ENCODE measurements around the gene ZNF182. TPM values are rescaled to one million over a fixed set of nuclear protein-coding genes. Genes with fewer than 3 reads are reported as not detected.
A peak's percentile ranks its signal among the peaks of the same experiment; 100 is the strongest.
"Not testable (repeated sequence)": the region's sequence is repeated elsewhere in the genome, so short reads cannot be mapped to it uniquely, and the experiment has no call there.

Gene ZNF182
- total and polyA plus RNA-seq, 2 experiments from 2014 or later, result 1.6 to 2.6 TPM

DNA sequence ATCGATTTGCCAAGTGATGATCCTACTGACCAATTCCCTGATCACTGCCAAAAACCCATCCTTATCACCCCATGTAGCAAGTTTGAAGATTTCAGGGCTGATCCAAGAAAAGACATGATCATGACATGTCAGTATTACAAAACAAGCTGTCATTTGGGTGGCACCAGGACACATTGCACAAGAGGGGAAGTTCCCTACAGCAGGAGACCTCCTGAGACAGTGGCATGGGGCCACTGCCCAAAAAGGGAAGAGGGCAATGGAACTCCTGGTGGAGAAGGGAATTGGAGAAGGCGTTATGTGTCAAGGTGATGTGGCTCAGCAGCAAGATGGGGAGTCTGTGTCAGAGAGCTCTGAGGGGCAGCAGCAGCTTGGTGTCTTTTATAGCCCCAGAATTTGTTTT lies 43.4 kb downstream of the ZNF182 start:
- in situ Hi-C loops (cut with MboI), result no loop called here
- H3K4me3 ChIP-seq, result no peak overlapping the region

DNA sequence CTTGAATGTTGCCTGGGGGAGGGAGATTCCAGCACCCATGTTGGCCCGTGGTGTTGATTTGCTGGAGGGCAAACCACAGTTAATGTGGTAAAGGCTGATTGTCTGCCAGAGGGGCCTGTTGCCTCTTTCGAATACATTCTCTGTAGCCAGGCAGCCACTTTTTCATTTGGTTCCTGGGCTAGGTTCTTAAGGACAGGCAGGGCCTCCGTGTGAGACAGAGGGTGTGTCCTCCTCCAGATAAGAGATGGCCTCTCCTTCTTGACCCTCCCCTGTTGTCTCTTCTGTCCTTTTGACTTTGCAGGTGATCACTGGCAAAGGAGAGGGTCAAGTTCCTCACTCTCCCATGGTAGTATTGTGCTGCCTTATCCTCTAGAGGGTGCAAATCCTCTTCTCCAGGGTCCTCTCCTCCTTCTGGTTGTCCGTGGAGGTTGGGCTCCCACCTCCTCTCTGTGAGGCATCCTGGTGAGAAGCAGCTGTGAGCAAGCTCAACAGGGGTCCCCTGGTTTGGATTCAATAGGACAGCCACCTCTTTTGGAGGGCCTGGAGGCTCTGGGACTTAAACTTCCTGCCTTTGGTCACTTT lies 44.9 kb downstream of the ZNF182 start:
- H3K4me3 ChIP-seq, result no peak overlapping the region
- H3K27me3 ChIP-seq (replicated peaks; ENCODE audit: insufficient read depth), result no peaks in the 10 kb centered on the region
- H3K9me2 ChIP-seq (ENCODE audit: insufficient read depth), result no peaks in the 10 kb centered on the region
- no peak overlapping the region for H3K4me2 ChIP-seq (ENCODE audit: unreplicated experiment)
- H3K9me3 ChIP-seq (ENCODE audit: low read depth), result no peaks in the 10 kb centered on the region
- 0 to 19% methylated on average over 3 to 4 of the region's 4 CpGs for WGBS, 2 experiments (ENCODE audit: low coverage in 1 of 2, low lambda C conversion rate in 2 of 2, missing lambda C conversion rate in 2 of 2)
- no peak overlapping the region for H2AFZ ChIP-seq
- no peaks in the 10 kb centered on the region for H3K79me2 ChIP-seq (ENCODE audit: insufficient read depth)
- no peaks in the 10 kb centered on the region for H4K20me1 ChIP-seq (ENCODE audit: insufficient read depth)
- TF ChIP-seq EZH2phosphoT487 (IDR thresholded peaks at IDR 0.05; ENCODE audit: insufficient read depth, low read depth) (no peak), EZH2 (IDR thresholded peaks at IDR 0.05; ENCODE audit: insufficient read depth, poor library complexity, severe bottlenecking) (no peak)
- peak; percentile 18 for DNase-seq
- no peak overlapping the region for H3K27ac ChIP-seq
- in situ Hi-C loops (cut with MboI), result no loop called here
- H3F3A ChIP-seq (ENCODE audit: insufficient read depth), result no peaks in the 10 kb centered on the region
- no peaks in the 10 kb centered on the region for H3K4me1 ChIP-seq (ENCODE audit: insufficient read depth)
- no peak overlapping the region for H3K9ac ChIP-seq
- H3K36me3 ChIP-seq (ENCODE audit: low read depth), result no peaks in the 10 kb centered on the region

More for the DNA sequence above, 43.4 kb downstream of the ZNF182 start:
- Histone ChIP-seq H3K4me1 (ENCODE audit: insufficient read depth) (no peaks in the 10 kb centered on the region), H3K27me3 (replicated peaks; ENCODE audit: insufficient read depth) (no peaks in the 10 kb centered on the region), H2AFZ (no peak overlapping the region), H3K4me2 (ENCODE audit: unreplicated experiment) (no peak overlapping the region), H3K36me3 (ENCODE audit: low read depth) (no peaks in the 10 kb centered on the region), H3K9ac (no peak overlapping the region), H3F3A (ENCODE audit: insufficient read depth) (no peaks in the 10 kb centered on the region), H3K9me2 (ENCODE audit: insufficient read depth) (no peaks in the 10 kb centered on the region), H4K20me1 (ENCODE audit: insufficient read depth) (no peaks in the 10 kb centered on the region), H3K27ac (no peak overlapping the region), H3K79me2 (ENCODE audit: insufficient read depth) (no peaks in the 10 kb centered on the region), H3K9me3 (ENCODE audit: low read depth) (no peaks in the 10 kb centered on the region)
- 42 to 51% methylated on average over 2 of the region's 2 CpGs for WGBS, 2 experiments (ENCODE audit: low coverage in 1 of 2, low lambda C conversion rate in 2 of 2, missing lambda C conversion rate in 2 of 2)
- no peak for TF ChIP-seq EZH2phosphoT487 (IDR thresholded peaks at IDR 0.05; ENCODE audit: insufficient read depth, low read depth)
- TF ChIP-seq EZH2 (IDR thresholded peaks at IDR 0.05; ENCODE audit: insufficient read depth, poor library complexity, severe bottlenecking), result no peak
- no peak for DNase-seq

GRCh38 chrX:47958206-47958605 lies 45.6 kb downstream of the ZNF182 start:
- H3K27ac ChIP-seq; in situ Hi-C loops (cut with MboI); H4K20me1 ChIP-seq (ENCODE audit: insufficient read depth); DNase-seq; H3K4me3 ChIP-seq; H3K79me2 ChIP-seq (ENCODE audit: insufficient read depth); H3K36me3 ChIP-seq (ENCODE audit: low read depth); H3F3A ChIP-seq (ENCODE audit: insufficient read depth); H3K4me2 ChIP-seq (ENCODE audit: unreplicated experiment); H3K9me3 ChIP-seq (ENCODE audit: low read depth); H3K4me1 ChIP-seq (ENCODE audit: insufficient read depth); H3K9me2 ChIP-seq (ENCODE audit: insufficient read depth); H2AFZ ChIP-seq; H3K27me3 ChIP-seq (replicated peaks; ENCODE audit: insufficient read depth); H3K9ac ChIP-seq: not testable (repeated sequence)
- WGBS, 2 experiments (ENCODE audit: low coverage in 1 of 2, low lambda C conversion rate in 2 of 2, missing lambda C conversion rate in 2 of 2), result 68 to 70% methylated on average over 3 of the region's 4 CpGs

GRCh38 chrX:47956016-47956415 lies 47.8 kb downstream of the ZNF182 start:
- Histone ChIP-seq H3K4me1 (ENCODE audit: insufficient read depth) (no peaks in the 10 kb centered on the region), H3K9me3 (ENCODE audit: low read depth) (no peaks in the 10 kb centered on the region), H3K27ac (no peak overlapping the region), H3K36me3 (ENCODE audit: low read depth) (no peaks in the 10 kb centered on the region), H3K9me2 (ENCODE audit: insufficient read depth) (no peaks in the 10 kb centered on the region), H2AFZ (no peak overlapping the region), H3K79me2 (ENCODE audit: insufficient read depth) (no peaks in the 10 kb centered on the region), H4K20me1 (ENCODE audit: insufficient read depth) (no peaks in the 10 kb centered on the region), H3K9ac (no peak overlapping the region), H3K4me2 (ENCODE audit: unreplicated experiment) (no peak overlapping the region), H3F3A (ENCODE audit: insufficient read depth) (no peaks in the 10 kb centered on the region), H3K27me3 (replicated peaks; ENCODE audit: insufficient read depth) (no peaks in the 10 kb centered on the region), H3K4me3 (no peak overlapping the region)
- WGBS, 2 experiments (ENCODE audit: low coverage in 1 of 2, low lambda C conversion rate in 2 of 2, missing lambda C conversion rate in 2 of 2), result 62 to 70% methylated on average over 11 to 13 of the region's 13 CpGs
- DNase-seq, result no peak
- no peak for TF ChIP-seq EZH2 (IDR thresholded peaks at IDR 0.05; ENCODE audit: insufficient read depth, poor library complexity, severe bottlenecking)
- TF ChIP-seq EZH2phosphoT487 (IDR thresholded peaks at IDR 0.05; ENCODE audit: insufficient read depth, low read depth), result no peak
- in situ Hi-C loops (cut with MboI), result no loop called here

GRCh38 chrX:47955295-47955694 lies 48.5 kb downstream of the ZNF182 start:
- 37 to 52% methylated on average over 6 to 7 of the region's 7 CpGs for WGBS, 2 experiments (ENCODE audit: low coverage in 1 of 2, low lambda C conversion rate in 2 of 2, missing lambda C conversion rate in 2 of 2)
- H2AFZ ChIP-seq; H4K20me1 ChIP-seq (ENCODE audit: insufficient read depth); DNase-seq; H3K27ac ChIP-seq; H3K27me3 ChIP-seq (replicated peaks; ENCODE audit: insufficient read depth); H3K79me2 ChIP-seq (ENCODE audit: insufficient read depth); in situ Hi-C loops (cut with MboI); H3K4me2 ChIP-seq (ENCODE audit: unreplicated experiment); H3K4me1 ChIP-seq (ENCODE audit: insufficient read depth); H3K9me3 ChIP-seq (ENCODE audit: low read depth); H3K36me3 ChIP-seq (ENCODE audit: low read depth); H3F3A ChIP-seq (ENCODE audit: insufficient read depth); H3K9ac ChIP-seq; H3K4me3 ChIP-seq; H3K9me2 ChIP-seq (ENCODE audit: insufficient read depth): not testable (repeated sequence)
